IMR-90 (cell line): ENCODE measurements around the gene SPATA31C1.

Experiments
- CEBPB ChIP-seq: IDR thresholded peaks from 2 replicates; pipeline ENCODE4 v1.6.1; 2012; ENCODE audit warnings: low read depth, low read length, improper control_type of control experiment
- FOS ChIP-seq: fragments of 150-350 bp; IDR thresholded peaks from 2 replicates; pipeline ENCODE4 v1.6.1; 2016; ENCODE audit warnings: low read depth, low read length
- MAFK ChIP-seq: IDR thresholded peaks from 2 replicates; pipeline ENCODE4 v1.6.1; 2012; ENCODE audit warnings: low read depth, low read length, improper control_type of control experiment
- MXI1 ChIP-seq: IDR thresholded peaks from 2 replicates; pipeline ENCODE4 v1.6.1; 2012; ENCODE audit warnings: low read depth, mild to moderate bottlenecking, low read length, moderate library complexity, borderline replicate concordance
- NFE2L2 ChIP-seq: fragments of 150-350 bp; IDR thresholded peaks from 2 replicates; pipeline ENCODE4 v1.6.1; 2016; ENCODE audit warnings: low read depth, mild to moderate bottlenecking, low read length
- POLR2A ChIP-seq: IDR thresholded peaks from 2 replicates; pipeline ENCODE4 v1.6.1; 2012; ENCODE audit warnings: mild to moderate bottlenecking, low read depth, low read length
- RAD21 ChIP-seq: IDR thresholded peaks from 2 replicates; pipeline ENCODE4 v1.6.1; 2012; ENCODE audit warnings: low read length, improper control_type of control experiment
- RCOR1 ChIP-seq: IDR thresholded peaks from 2 replicates; pipeline ENCODE4 v1.6.1; 2012; ENCODE audit warnings: mild to moderate bottlenecking, low read length, improper control_type of control experiment; ENCODE audit not compliant: insufficient replicate concordance
- RFX5 ChIP-seq: IDR thresholded peaks from 2 replicates; pipeline ENCODE4 v1.8.0; 2012; ENCODE audit warnings: low read depth, mild to moderate bottlenecking, low read length, moderate library complexity
- SMC3 ChIP-seq: fragments of 150-350 bp; IDR thresholded peaks from 2 replicates; pipeline ENCODE4 v1.6.1; 2016; ENCODE audit warnings: low read depth, mild to moderate bottlenecking, antibody characterized with exemption, low read length, moderate library complexity
- TF ChIP-seq, protein P1 (sequence below): conservative IDR thresholded peaks from 2 replicates; pipeline ENCODE4 v1.5.1; 2012; ENCODE audit warnings: mild to moderate bottlenecking, low read depth, low read length, improper control_type of control experiment
- TF ChIP-seq, protein P2 (sequence below): fragments of 150-350 bp; IDR thresholded peaks from 2 replicates; pipeline ENCODE4 v1.6.1; 2017; ENCODE audit warnings: mild to moderate bottlenecking, antibody characterized with exemption, low read length, low read depth

DNA sequence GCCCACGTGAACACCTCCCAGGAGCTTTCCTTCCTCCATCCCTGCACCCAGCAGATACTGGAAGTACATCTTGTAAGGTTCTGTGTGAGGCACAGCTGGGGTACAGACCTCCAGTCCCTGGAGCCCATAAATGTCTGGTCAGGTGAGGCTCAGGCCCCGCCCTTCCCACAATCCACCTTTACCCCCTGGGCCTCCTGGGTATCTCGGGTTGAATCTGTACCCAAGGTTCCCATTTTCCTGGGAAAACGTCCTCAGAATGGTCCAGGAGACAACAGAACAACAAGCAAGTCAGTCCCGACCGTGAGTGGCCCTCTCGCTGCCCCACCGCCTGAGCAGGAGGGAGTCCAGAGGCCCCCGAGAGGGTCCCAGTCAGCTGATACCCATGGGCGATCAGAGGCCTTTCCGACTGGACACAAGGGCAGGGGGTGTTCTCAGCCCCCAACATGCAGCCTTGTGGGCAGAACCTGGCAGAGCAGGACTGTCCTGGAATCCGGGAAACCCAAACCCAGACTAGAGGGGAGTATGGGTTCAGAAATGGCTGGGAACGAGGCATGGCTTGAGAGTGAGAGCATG is 30.7 kb upstream of the SPATA31C1 start:
- TF ChIP-seq, protein P1, sequence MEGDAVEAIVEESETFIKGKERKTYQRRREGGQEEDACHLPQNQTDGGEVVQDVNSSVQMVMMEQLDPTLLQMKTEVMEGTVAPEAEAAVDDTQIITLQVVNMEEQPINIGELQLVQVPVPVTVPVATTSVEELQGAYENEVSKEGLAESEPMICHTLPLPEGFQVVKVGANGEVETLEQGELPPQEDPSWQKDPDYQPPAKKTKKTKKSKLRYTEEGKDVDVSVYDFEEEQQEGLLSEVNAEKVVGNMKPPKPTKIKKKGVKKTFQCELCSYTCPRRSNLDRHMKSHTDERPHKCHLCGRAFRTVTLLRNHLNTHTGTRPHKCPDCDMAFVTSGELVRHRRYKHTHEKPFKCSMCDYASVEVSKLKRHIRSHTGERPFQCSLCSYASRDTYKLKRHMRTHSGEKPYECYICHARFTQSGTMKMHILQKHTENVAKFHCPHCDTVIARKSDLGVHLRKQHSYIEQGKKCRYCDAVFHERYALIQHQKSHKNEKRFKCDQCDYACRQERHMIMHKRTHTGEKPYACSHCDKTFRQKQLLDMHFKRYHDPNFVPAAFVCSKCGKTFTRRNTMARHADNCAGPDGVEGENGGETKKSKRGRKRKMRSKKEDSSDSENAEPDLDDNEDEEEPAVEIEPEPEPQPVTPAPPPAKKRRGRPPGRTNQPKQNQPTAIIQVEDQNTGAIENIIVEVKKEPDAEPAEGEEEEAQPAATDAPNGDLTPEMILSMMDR: no peak
- no peak for TF ChIP-seq RAD21
- TF ChIP-seq POLR2A: no peak
- TF ChIP-seq, protein P2, sequence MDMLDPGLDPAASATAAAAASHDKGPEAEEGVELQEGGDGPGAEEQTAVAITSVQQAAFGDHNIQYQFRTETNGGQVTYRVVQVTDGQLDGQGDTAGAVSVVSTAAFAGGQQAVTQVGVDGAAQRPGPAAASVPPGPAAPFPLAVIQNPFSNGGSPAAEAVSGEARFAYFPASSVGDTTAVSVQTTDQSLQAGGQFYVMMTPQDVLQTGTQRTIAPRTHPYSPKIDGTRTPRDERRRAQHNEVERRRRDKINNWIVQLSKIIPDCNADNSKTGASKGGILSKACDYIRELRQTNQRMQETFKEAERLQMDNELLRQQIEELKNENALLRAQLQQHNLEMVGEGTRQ: no peak
- no peak for TF ChIP-seq MAFK
- no peak for TF ChIP-seq SMC3
- TF ChIP-seq RFX5: no peak
- TF ChIP-seq CEBPB: no peak
- no peak for TF ChIP-seq MXI1
- TF ChIP-seq FOS: no peak
- no peak for TF ChIP-seq NFE2L2
- TF ChIP-seq RCOR1: no peak
